ENCODE results near the gene NELL2.

Gene NELL2

DNA sequence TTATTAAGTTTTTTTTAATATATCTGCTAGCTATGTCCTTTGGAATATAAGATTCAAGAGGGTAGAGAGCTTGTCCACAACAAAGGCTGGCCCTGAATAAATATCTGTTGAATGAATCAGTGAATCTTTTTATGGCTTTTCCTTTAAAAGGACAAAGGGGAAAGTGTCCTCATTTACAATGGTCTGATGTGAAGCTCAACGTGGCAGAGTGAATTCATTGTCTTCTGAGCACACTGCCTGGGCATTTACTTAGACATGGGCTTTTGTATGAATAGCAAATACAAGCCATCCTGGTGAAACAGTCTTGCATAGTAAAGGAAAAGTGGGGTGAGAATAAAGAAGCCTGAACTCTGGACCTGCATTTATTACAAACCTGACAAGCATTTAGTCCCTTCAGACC, 201.2 kb downstream of the NELL2 start:
- no peak for DNase-seq

DNA sequence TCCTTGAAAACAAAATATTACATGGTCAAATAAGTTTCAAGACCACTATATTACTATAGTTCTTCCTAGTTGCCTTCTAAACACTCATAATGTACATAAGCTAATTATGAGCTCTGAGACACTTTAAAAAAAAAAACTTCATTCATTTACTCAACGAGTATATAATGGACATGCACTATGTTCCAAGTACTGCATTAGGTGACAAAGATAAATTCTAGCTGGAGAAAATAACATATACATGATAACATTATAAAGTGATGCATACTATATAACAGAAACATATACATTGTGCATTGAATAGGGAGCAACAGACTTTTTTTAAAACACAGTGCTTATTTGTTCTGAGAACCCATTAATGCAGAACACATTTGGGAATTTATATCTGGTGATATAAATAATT, 202.3 kb downstream of the NELL2 start:
- no peak for DNase-seq

DNA sequence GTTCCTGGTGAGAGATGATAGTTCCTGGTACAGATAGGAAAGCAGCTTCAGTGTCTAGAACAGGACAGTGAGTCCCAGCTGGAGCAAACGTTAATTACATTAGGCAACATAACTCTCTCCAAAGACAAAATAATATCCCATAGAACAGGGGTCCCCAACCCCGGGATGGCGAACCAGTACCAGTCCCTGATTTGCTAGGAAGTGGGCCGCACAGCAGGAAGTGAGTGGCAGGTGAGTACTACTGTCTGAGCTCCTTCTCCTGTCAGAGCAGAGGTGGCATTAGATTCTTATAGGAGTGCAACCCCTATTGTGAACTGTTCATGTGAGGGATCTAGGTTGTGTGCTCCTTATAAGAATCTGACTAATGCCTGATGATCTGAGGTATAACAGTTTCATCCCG, 204.1 kb downstream of the NELL2 start:
- DNase-seq: no peak

DNA sequence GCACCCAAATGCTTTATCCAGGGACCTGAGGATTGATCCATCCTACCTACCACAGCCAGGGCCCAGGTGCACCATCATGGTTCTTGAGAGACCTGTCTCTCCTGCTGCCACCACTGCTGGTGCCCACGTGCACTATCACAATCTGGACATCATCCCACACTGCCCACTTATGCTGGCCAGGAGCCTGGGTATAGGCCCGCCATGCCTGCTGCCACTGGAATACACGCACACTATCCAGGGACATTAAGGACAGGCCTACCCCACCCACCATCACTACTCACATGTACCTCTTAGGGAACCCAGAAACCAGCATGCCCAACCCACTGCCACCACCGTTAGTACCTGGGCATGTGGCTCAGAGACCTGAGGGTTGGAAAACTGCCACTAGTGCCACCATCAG, 207.7 kb downstream of the NELL2 start:
- DNase-seq: no peak

DNA sequence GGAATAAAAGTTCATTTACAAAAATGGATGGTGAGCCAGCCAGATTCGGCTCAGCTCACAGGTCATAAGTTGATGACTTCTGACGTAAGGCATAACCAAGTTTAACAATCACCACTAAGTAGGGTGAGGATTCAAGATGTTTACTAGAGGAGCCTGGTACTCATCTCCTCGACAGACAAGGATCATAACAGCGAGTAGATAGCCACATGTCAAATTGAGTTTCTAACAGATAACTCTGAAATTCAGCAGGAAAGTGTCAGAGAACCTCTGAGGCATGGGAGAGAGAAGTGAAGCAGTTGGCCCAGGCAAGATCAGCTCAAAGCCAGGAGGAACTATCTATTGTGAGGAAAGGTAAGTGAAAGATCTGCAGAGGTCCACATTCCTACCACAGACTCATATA, 208.7 kb downstream of the NELL2 start:
- DNase-seq: no peak

DNA sequence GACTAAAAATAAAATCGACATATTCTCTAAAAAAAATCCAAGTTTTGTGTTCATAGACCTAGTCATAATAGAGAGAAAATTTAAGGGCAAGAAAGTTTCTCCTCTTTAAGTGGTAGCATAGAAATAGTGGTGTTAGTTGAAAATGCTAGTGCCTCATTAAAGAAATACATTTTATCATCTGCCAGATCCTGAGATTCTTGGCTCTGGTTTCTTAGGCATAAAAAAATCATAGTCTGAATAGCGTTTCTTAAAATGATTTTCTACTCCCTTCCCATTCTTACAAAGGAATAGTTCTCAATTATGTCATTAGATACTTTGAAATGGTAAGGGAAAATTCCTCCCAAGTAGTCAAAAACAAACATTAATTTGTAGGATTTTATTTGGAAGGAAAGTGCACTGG, 212.8 kb downstream of the NELL2 start:
- no peak for DNase-seq

DNA sequence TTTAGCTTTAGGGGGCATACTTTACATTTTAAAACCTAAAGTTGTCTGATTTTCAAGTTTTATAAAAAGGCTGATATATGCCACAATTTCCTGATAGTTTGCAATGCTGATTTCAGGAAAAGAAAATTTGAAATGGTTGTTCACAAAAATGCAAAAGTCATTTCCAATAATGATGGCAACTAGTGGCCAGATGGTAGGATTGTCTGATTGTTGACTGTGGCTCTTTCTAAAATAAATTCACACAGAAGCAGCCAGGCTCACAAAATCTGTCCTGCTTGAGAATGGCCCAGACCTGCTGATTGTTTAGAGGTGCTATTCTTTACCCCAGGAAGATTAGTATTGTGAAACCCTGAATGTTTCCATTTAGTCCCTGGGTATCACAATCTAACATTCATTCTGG, 220.3 kb downstream of the NELL2 start:
- no peak for DNase-seq

DNA sequence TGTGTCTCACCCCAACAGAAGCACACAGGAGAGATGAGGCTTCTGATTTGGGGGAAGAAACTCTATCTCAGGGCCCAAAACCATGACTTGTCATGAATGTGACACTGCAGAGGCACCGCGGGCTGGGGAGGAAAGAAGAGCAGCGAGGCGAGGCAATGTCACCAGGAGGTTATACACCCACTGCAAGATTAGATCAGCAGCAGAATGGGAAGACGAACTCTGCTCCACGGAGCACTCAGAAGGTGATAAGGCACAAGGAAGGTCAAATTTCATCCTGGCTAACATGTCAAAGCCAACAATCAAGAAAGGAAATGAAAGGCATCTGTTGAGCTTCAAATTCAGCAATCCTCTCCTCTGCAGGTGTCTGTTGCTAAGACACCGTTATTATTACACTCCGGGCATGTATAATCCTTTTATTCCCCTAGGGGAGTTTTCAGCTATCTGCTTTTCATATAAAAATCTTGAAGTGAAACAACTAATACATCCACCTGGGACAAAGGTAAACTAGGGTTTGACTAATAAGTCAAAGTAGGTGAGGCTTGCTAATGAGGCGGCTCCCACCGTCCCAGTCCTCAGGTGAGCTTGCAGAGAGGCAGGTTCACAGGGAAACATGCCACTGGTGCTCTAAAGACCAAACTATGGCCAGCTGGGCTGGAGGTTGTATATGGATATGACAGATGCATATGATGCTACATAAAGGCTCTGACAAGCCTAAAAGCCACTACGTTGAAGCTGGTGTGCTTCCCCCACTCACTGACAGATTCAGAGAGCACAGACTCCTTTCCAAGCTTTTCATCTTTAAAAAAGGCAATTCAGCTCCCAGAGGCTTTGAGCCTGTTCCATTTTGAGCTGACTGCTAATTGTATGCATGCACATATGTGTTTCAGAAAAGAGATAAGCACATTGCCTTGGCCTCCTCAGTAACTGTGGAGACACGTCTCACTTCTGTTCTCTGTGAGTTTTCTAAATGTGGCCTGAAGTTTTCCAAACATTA, 221.2 kb downstream of the NELL2 start:
- no peak for DNase-seq

DNA sequence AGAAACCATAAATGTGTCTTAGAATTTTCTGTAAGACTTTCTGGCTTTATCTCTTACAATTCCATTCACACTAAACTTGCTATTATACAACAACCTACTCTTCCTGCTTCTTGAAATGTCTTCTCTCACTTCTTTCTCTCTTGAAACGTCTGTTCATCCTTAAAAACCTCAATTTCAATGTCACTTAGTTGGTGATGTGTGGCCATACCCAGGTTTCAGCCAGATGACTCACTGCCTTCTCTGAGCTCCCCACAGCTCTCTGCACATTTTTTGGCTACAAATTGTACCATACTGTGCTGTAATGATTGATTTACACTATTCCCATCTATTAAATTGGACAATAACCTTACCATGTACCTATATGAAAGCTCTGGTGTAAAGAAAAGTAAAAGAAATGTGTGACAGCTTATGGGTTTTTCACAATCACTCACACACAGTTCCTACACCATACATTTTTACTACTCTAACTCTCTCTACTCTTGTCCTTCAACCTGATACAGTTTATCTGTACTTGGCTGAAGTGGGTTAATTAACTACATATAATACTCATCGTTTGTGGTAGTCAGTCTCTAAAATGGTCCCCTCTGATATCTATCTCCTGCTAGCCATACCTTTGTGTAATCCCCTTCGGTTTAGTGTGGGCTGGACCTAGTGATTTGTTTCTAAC, 222.1 kb downstream of the NELL2 start:
- DNase-seq: no peak

DNA sequence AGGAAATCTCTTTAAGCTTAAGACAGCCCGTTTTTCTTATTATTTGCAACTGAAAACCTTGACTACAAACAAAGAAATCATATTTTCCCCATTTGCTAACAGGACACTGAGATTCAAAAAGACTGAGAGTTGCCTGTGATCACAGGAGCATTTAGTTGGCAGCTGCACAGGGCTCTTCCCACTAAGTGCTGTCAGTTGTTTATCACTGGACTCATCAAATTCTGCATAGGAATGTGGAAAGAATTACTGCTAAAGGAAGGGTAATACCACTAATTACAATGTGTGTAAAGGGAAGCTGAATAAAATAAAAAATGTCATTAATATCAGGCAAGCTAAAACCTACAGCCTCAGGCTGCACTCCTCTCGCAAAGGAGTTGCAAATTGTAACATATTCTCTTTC, 226.4 kb downstream of the NELL2 start:
- no peak for DNase-seq

DNA sequence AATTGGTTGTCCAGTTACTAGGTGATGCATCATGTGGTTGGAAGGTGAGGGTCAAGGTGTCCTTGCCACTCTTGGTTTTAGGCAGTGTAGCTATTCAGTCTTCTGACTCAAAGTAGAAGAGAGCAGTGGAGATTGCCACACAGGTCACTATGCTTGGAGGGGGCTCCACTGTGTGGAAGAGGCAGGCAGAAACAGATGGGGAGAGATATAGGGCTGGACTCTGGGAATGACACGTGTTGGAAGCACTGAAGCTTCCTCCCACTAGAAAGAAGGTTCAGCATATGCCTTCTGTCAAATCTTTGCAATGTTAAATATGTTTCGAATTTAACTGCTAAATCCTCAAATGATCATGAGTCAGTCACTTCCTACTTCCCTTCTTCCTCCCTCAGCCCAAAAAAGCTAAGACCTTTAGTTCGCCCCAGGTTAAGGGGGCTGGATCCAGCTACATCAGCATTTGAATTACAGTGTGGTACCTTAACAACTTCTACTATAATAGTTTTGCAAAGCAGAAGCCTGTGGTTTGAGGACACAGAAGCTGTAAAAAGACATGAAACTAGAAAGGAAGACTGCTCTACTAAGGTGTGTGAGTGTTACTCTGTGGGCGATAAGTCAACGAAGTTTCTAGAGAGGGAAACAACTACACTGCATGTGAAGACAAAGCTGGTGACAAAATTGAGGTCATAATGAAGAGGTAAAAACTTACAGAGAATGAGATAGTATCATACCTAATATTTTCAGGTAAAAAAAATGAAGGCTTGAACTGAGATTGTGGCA, 228.0 kb downstream of the NELL2 start:
- no peak for DNase-seq

DNA sequence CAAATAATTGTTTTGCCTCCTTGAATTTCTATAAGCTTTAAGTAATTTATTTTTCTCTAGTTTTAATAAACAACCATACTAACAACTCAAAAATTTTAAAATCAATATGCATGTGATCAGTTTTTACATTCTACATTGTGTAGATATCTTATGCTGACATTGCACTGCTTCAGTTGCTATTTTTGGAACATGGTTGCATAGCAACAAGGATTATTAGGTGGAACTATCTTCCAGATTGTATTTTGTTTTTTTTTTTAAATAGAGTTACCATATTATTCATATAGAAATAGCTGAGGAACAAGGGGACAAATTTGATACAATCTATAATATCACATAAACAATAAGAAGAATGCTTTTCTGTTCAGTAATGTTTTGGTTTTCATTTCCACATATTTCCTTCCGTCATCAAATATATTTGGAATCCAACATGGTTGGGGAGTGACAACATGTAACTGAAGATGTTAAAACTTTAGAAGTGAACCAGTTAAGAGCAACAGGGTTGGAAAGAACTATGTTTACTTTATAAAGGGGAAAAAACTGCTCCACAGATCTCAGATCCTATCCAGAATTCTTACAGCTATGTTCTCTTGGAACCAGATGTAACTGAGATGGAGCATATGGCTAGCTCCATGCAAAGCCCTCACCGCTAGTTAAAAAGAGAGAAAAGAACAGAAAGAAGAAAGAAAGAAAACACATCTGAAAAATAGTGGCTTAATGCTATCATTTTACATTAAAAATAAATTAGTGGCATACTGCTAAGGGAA, 235.5 kb downstream of the NELL2 start:
- no peak for DNase-seq

DNA sequence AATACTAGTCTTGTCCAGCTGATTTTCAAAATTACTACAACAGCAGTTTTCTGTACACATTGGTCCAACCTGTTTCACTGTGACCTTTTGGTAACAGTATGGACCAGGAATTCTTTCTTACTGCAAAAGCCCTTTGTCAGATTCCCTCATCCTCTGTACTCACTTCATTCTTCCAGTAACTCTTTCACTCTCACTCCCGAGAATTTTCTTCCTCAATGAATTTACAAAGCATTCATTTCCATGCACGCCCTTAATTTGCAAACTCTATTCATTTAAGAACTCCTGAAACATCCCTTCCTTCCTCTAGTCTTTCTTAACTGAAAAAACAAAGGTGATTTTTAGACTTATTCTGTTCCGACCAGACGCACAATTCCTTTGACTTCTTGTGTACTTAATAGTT, 238.2 kb downstream of the NELL2 start:
- DNase-seq: no peak

DNA sequence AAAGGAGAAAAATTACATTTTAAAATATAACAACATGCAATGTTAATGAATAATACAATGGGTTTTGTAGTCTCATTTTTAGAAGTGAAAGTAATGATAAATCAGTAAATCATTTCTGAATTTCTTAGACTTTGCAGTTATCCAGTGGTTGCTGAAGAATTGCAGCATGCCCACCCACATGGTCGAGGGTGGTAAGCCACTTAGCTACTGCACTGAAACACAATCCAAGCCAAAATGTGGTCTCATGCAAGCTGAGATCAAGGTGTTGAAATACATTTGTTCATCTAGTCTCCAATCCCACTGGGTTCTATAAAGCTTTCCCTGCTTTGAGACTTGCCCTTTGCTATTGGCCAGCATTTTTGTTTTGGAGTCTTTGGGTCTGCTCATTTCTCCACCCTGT, 247.9 kb downstream of the NELL2 start:
- no peak for DNase-seq

DNA sequence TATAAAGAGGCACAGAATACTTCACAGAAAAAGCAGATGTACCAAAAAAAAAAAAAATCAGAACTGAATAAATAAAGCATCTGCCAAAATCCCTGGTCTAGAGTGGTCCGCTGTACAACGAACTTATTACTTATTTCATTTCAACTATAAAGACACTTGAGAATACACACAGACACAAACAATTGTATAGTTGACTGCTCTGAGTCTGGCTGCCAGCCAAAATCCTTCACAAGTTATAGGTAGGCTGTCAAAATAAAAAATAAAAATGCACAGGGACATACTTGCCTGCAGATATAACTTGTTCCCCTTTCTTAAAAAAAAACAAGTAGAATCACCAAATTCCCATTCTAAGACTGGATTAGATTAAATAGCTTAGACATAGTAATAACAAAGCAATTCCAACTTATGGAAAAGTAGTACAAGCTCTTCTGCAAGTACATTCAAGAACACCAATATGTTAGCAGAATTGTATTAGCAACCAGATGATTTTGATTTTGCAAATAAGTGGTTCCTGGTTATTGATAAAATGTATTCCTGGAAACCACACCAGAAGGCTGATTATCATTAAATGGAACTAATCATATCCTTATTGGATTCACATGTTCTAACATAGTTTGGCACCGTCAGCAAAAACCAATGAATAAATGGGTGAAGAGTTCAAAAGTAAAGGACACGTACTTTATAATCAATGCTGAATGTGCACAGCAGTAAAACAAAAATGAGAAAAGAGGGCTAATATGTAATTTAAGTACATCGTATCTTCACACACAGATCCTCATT, 248.5 kb downstream of the NELL2 start:
- no peak for DNase-seq

DNA sequence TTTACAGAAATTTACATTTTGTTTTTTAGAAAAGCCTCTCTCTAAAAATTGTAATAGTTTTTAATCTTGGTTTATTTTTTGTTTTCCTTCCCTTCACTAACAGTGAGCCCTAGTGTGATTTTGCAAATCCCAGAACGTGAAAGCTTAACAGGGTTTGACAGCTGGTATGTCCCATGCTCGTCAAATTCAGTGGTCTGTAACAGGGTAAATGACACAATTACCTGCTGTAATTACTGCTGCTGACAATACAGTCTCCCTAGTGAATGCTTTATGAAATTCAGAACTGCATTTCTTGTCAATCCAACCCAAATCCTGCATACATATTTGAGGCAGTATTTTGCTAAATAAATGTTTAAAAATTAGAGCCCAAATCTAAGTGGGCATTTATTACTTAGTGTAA, 249.2 kb downstream of the NELL2 start:
- no peak for DNase-seq

DNA sequence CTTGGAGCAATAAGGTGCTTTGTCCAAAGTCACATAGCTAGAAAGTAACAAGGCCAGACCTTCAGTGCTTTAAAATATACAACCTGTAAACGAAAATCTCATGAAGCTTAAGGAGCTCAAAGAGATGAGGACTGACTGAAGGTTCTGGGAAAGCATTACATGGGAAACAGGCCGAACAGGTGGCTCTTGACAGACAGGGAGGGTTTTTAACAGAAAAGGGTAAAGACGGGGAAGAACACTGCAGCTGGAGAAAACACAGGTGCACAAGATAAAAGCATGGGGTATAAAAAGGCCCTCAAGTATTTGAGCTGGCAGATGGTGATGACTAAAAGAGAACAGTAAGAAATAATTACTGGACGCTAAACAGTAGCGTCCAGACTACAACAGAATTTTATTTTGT, 257.2 kb downstream of the NELL2 start:
- DNase-seq: no peak

DNA sequence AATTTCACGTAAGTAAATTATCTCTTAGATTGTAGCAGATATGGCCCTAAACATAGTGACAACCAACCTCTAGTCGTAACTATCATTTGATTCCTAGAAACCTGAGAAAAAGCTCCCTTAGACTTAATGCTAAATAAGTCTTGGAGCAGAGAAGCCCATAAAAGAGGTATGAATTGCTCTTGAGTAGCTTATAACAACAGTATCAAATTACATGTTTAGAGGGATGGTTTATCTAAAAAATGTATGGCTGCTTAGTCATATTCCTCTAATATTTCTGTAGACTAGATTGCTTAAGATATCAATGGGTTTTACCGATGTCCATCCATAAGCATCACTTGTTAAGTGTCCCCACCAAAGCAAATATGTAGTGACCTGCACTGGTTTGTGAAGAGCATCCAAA, 259.7 kb downstream of the NELL2 start:
- no peak for DNase-seq

DNA sequence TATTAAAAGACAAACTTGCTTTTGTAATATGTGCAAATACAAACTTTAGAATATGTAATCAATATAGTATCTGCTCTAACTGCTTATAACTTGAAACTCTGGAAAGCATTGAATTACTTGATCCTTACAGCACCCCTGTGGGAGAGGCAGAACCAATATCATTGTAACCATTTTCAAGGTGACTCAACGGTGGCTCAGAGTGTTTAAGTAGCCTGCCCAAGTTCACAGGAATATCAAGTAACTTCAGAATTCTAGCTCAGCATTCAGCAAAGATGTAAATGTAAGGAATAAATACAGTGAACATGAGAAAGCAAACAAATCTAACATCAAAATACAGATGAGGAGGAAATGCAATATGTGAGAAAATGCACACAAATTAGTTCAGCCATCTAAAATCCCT, 264.6 kb downstream of the NELL2 start:
- no peak for DNase-seq

DNA sequence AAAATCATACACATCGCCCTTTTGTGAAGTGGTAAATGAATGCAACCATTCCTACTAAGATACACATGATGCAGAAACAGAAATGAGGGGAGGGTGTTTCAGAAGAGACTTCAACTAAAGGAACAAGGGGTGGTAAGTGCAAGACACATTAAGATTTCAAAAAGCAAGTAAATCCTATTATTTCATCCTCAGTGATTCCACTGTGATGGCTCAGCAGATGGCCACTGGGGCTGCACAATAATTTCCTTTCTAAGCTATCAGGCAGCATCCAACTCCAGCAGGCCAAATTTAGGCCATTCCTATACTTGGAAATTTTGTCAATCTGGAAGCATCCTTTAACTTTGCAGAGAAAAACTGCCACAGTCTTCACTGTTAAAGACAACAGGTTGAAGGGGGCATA, 272.4 kb downstream of the NELL2 start:
- DNase-seq: no peak

DNA sequence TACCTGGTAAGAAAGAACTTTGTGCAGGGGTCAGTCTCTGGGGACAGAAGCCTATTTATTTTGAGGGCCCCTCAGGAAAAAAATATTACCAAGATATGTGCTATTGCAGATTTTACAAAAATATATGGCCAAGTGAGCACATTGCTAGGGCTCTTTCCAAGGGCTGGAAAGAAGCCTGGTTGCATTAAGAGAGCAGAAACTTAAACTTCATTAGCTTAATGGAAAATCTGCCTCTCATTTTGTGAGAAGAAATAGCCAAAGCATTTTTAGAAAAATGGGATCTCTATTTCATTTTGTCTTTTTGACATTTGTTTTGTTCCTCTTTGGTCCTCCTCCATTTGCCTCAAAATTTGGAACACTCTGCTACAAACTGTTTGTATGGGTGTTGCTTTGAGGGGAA, 283.5 kb downstream of the NELL2 start:
- no peak for DNase-seq

DNA sequence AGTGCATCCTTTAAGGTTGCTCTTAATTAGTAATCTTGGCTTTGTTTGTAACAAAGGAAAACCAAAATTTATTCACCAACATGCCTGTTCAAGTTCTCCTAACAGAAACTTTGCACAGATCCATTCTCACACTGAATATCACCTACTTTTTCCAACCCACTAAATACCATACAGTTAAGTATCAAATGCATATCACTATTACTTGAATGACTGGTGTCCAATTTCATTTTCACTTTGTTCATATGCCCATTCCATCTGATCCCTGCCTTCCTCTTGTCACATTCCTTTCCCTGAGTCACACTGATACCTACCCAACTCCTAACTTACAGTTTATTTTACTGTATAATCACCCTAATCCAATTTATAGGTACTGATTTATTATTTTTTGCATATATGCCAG, 286.4 kb downstream of the NELL2 start:
- DNase-seq: no peak

Measured in 8988T (cell line).